WERI-Rb-1 (cell line): ENCODE measurements around the gene WNT7B.

Source experiments
- DNase-seq: peaks from one replicate; pipeline ENCODE4 v3.0.0-alpha.2; 2020
- H3K27ac ChIP-seq: fragments of 250-450 bp; sonication (Bioruptor Pico); 2 replicates; pipeline ENCODE4 v1.5.1; 2020; ENCODE audit warnings: mild to moderate bottlenecking, moderate library complexity
- H3K27me3 ChIP-seq: fragments of 250-450 bp; sonication (Bioruptor Pico); 2 replicates; pipeline ENCODE4 v1.5.1; 2021; ENCODE audit warnings: mild to moderate bottlenecking, low read depth, moderate library complexity; ENCODE audit not compliant: insufficient read depth, severe bottlenecking
- H3K36me3 ChIP-seq: fragments of 250-450 bp; sonication (Bioruptor Pico); 2 replicates; pipeline ENCODE4 v1.5.1; 2020; ENCODE audit warnings: mild to moderate bottlenecking, moderate library complexity
- H3K4me3 ChIP-seq: 2 replicates; pipeline ENCODE4 v1.5.1; 2011; ENCODE audit warnings: low read depth, mild to moderate bottlenecking, control low read depth, low read length
- H3K9me3 ChIP-seq: fragments of 250-450 bp; sonication (Bioruptor Pico); 2 replicates; pipeline ENCODE4 v1.5.1; 2021; ENCODE audit warnings: mild to moderate bottlenecking, moderate library complexity; ENCODE audit not compliant: severe bottlenecking
- TF ChIP-seq, protein P1 (sequence below): IDR thresholded peaks from 2 replicates; pipeline ENCODE4 v1.5.1; 2011; ENCODE audit warnings: low read depth, mild to moderate bottlenecking, control low read depth, inconsistent platforms, low read length

Gene WNT7B

DNA sequence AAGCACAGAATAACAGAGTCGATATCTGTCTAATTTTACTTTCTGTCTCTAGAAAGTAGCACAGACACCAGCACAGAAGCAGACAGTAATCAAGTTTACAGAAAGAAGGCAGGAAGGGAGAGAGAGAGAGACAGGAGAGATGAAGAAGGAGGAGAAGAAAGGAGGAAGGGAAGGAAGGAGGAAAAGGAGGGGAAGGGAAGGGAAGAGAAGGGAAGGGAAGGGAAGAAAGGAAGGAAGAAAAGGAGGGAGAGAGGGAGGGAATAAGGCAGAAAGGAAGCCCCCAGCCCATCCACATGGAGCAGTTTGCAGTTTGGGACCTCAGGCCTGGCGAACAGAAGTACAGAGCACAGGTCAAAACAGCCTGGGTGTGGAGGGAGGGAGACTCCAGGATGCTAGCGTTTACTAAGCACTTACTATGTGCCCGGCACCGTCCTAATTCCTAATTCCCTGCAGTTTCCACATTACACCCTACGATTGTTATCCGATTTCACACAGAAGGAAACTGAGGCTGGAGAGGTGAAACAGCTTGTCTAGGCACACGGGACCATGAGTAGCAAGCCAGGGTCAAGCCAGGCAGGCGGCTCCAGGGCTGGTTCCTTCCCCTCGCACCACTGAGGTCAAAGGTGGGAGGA is 46.0 kb upstream of the WNT7B start:
- TF ChIP-seq, protein P1, sequence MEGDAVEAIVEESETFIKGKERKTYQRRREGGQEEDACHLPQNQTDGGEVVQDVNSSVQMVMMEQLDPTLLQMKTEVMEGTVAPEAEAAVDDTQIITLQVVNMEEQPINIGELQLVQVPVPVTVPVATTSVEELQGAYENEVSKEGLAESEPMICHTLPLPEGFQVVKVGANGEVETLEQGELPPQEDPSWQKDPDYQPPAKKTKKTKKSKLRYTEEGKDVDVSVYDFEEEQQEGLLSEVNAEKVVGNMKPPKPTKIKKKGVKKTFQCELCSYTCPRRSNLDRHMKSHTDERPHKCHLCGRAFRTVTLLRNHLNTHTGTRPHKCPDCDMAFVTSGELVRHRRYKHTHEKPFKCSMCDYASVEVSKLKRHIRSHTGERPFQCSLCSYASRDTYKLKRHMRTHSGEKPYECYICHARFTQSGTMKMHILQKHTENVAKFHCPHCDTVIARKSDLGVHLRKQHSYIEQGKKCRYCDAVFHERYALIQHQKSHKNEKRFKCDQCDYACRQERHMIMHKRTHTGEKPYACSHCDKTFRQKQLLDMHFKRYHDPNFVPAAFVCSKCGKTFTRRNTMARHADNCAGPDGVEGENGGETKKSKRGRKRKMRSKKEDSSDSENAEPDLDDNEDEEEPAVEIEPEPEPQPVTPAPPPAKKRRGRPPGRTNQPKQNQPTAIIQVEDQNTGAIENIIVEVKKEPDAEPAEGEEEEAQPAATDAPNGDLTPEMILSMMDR, result no peak
- H3K4me3 ChIP-seq, result no peak overlapping the region
- no peak for DNase-seq
- H3K9me3 ChIP-seq, result no peaks in the 10 kb centered on the region
- no peaks in the 10 kb centered on the region for H3K27me3 ChIP-seq
- H3K36me3 ChIP-seq, result no peaks in the 10 kb centered on the region
- no peak overlapping the region for H3K27ac ChIP-seq

DNA sequence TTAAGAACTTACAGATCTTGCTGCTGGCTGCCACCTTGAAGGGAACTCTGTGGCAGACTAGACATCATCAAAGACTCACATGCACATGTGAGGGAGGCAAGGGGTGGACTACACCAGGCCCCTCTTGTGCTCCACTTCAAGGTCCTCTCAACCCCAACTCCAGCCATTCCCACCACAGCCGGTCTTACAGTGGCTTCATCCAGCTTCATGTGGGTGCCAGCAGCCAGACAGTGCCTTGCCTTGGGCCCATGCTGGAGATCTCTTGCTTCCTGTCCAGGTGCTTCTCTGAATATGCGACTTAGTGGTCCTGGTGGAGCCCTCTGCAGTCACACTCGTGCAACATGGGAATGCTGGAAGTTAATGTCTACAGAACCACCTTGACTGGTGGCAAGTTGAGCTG is 44.6 kb upstream of the WNT7B start:
- H3K9me3 ChIP-seq, result no peaks in the 10 kb centered on the region
- H3K4me3 ChIP-seq, result no peak overlapping the region
- no peaks in the 10 kb centered on the region for H3K36me3 ChIP-seq
- no peak for DNase-seq
- H3K27me3 ChIP-seq, result no peaks in the 10 kb centered on the region
- TF ChIP-seq, protein P1, result no peak
- no peak overlapping the region for H3K27ac ChIP-seq

DNA sequence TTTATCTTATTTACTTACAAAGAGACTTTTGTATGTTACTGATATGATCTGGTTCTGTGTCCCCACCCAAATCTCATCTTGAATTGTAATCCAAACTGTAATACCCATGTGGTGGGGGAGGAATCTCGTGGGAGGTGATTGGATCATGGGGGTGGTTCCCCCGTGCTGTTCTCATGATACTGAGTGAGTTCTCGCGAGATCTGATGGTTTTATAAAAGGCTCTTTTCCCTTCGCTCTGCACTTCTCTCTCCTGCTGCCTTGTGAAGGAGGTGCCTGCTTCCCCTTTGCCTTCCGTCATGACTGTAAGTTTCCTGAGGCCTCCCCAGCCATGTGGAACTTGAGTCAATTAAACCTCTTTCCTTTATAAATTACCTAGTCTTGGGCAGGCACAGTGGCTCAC is 42.4 kb upstream of the WNT7B start:
- TF ChIP-seq, protein P1, result no peak
- Histone ChIP-seq H3K9me3 (no peaks in the 10 kb centered on the region), H3K4me3 (no peak overlapping the region), H3K36me3 (no peaks in the 10 kb centered on the region), H3K27me3 (no peaks in the 10 kb centered on the region), H3K27ac (no peak overlapping the region)
- DNase-seq, result no peak

DNA sequence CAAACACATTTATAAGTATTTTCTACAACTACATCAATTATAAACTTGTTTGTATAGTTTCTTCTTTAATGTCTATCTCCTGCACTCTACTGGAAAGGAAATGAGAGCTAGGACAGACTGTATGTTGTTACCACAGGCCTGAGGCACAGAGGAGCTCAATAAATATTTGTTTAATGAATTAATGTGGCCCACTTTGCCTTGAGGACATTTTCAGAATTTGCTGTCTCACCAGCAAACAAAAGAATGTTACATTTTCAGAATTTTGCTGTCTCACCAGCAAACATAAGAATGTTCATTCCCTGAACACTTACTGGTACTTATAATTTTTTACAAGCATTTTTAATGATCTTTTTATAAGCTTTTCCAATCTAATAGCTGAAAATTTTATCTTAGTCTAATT is 41.9 kb upstream of the WNT7B start:
- no peak overlapping the region for H3K27ac ChIP-seq
- TF ChIP-seq, protein P1, result no peak

DNA sequence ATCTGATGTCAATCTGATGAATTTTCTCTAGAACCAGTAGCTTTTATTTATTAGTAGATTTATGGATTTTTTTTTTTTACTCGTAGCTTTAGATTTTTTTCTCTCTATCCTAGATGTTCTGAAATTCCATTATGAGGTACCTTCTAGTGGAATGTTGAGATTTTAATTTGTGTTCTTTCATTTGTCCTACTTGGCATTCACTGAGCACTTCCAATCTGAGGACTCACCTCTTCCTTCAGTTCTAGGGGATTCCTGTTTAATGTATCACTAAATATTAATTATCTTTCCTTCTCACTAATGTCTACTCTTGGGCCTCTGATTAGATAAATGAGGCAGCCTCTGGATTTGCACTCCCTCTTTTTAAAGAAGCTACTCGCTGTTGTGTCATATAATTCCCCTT is 40.2 kb upstream of the WNT7B start:
- no peaks in the 10 kb centered on the region for H3K36me3 ChIP-seq
- no peaks in the 10 kb centered on the region for H3K9me3 ChIP-seq
- no peaks in the 10 kb centered on the region for H3K27me3 ChIP-seq
- H3K4me3 ChIP-seq, result no peak overlapping the region
- TF ChIP-seq, protein P1, result no peak
- DNase-seq, result no peak
- no peak overlapping the region for H3K27ac ChIP-seq

More for the DNA sequence above, 41.9 kb upstream of the WNT7B start:
- Histone ChIP-seq H3K4me3 (no peak overlapping the region), H3K27me3 (no peaks in the 10 kb centered on the region), H3K9me3 (no peaks in the 10 kb centered on the region), H3K36me3 (no peaks in the 10 kb centered on the region)
- DNase-seq, result no peak
